Erythroblast (primary cell): ENCODE results near the gene KIAA1614.

Experiments used
- GATA1 ChIP-seq: IDR thresholded peaks from 2 replicates; pipeline ENCODE4 v1.6.1; 2011; ENCODE audit warnings: low read depth, mild to moderate bottlenecking, control low read depth, low read length, moderate library complexity
- POLR2A ChIP-seq: IDR thresholded peaks from 2 replicates; pipeline ENCODE4 v1.6.1; 2011; ENCODE audit warnings: mild to moderate bottlenecking, low read length

- no peak for TF ChIP-seq POLR2A
- no peak for TF ChIP-seq GATA1
Measured at GRCh38 chr1:180908074-180908765, 4.5 kb upstream of the KIAA1614 start.
